HEK293 (cell line): Measurements from ENCODE around the gene CHD2.

ENCODE experiments used
- CTCF ChIP-seq: fragments of 450-650 bp; formaldehyde crosslinking; IDR thresholded peaks from 2 replicates; pipeline ENCODE4 v1.5.1; 2016; ENCODE audit warnings: missing biosample characterization, missing genetic modification characterization
- HIC1 ChIP-seq: fragments of 450-650 bp; formaldehyde crosslinking; IDR thresholded peaks from 2 replicates; pipeline ENCODE4 v1.5.1; 2016; ENCODE audit warnings: missing biosample characterization, missing genetic modification characterization
- PRDM2 ChIP-seq: fragments of 450-650 bp; formaldehyde crosslinking; IDR thresholded peaks from 2 replicates; pipeline ENCODE4 v1.5.1; 2016; ENCODE audit warnings: missing biosample characterization, missing genetic modification characterization, borderline replicate concordance
- ZNF121 ChIP-seq: fragments of 450-650 bp; formaldehyde crosslinking; IDR thresholded peaks from 2 replicates; pipeline ENCODE4 v1.5.1; 2016; ENCODE audit warnings: missing biosample characterization, missing genetic modification characterization
- ZNF175 ChIP-seq: fragments of 450-650 bp; formaldehyde crosslinking; IDR thresholded peaks from 2 replicates; pipeline ENCODE4 v1.5.1; 2016; ENCODE audit warnings: missing biosample characterization, missing genetic modification characterization
- ZNF600 ChIP-seq: fragments of 450-650 bp; formaldehyde crosslinking; IDR thresholded peaks from 2 replicates; pipeline ENCODE4 v1.5.1; 2016; ENCODE audit warnings: missing biosample characterization, missing genetic modification characterization

GRCh38 chr15:92930054-92930621 lies 30.0 kb downstream of the CHD2 start:
- TF ChIP-seq PRDM2 (tag by site-specific recombination) (no peak), ZNF121 (tag by site-specific recombination) (no peak), CTCF (tag by site-specific recombination) (no peak), ZNF600 (tag by site-specific recombination) (no peak), HIC1 (tag by site-specific recombination) (no peak), ZNF175 (tag by site-specific recombination) (no peak)
